SW 1271 (cell line): ENCODE data around the gene EPG5.
"Not testable (repeated sequence)": the region's sequence is repeated elsewhere in the genome, so short reads cannot be mapped to it uniquely, and the experiment has no call there.

Experiments used
- DNase-seq, 2 experiments: peaks; one replicate each; lab custom pipeline; 2025; lab: John Stamatoyannopoulos, UW

Gene EPG5

GRCh38 chr18:45870419-45870818 lies 96.7 kb downstream of the EPG5 start:
- no peak for DNase-seq

- no peak for DNase-seq
These were observed 101.7 kb downstream of the EPG5 start for GRCh38 chr18:45865466-45865865.

- DNase-seq: no peak
These were observed 103.0 kb downstream of the EPG5 start for GRCh38 chr18:45864081-45864480.

GRCh38 chr18:45863469-45863868 lies 103.7 kb downstream of the EPG5 start:
- no peak for DNase-seq

GRCh38 chr18:45861926-45862325 lies 105.2 kb downstream of the EPG5 start:
- DNase-seq: no peak

GRCh38 chr18:45860971-45861370 lies 106.2 kb downstream of the EPG5 start:
- no peak for DNase-seq

- DNase-seq: no peak
These were observed 106.6 kb downstream of the EPG5 start for GRCh38 chr18:45860492-45860891.

- DNase-seq: no peak
These were observed 107.8 kb downstream of the EPG5 start for GRCh38 chr18:45859334-45859733.

- DNase-seq: no peak
These were observed 110.6 kb downstream of the EPG5 start for GRCh38 chr18:45856531-45856930.

GRCh38 chr18:45854036-45854586 lies 113.0 kb downstream of the EPG5 start:
- no peak for DNase-seq

- DNase-seq: no peak
These were observed 114.5 kb downstream of the EPG5 start for GRCh38 chr18:45852631-45853030.

GRCh38 chr18:45851161-45851925 lies 115.8 kb downstream of the EPG5 start:
- DNase-seq: no peak

GRCh38 chr18:45850021-45850420 lies 117.1 kb downstream of the EPG5 start:
- DNase-seq: peak in 1 of 2 experiments; percentile 8

GRCh38 chr18:45849529-45849928 lies 117.6 kb downstream of the EPG5 start:
- DNase-seq: no peak

- not testable (repeated sequence) for DNase-seq
These were observed 118.5 kb downstream of the EPG5 start for GRCh38 chr18:45848643-45849042.

GRCh38 chr18:45847119-45847518 lies 120.0 kb downstream of the EPG5 start:
- DNase-seq: no peak

- no peak for DNase-seq
These were observed 121.7 kb downstream of the EPG5 start for GRCh38 chr18:45845410-45845809.

- DNase-seq: no peak
These were observed 122.2 kb downstream of the EPG5 start for GRCh38 chr18:45844938-45845337.

- no peak for DNase-seq
These were observed 124.1 kb downstream of the EPG5 start for GRCh38 chr18:45843019-45843418.

GRCh38 chr18:45841765-45842442 lies 125.2 kb downstream of the EPG5 start:
- DNase-seq: no peak

- no peak for DNase-seq
These were observed 125.9 kb downstream of the EPG5 start for GRCh38 chr18:45841060-45841764.
